GM12878 (cell line): Measurements from ENCODE around the gene MBOAT1. TPM values are rescaled to one million over a fixed set of nuclear protein-coding genes. Genes with fewer than 3 reads are reported as not detected.

Experiments used
- ATAC-seq: fragments of 200-7000 bp; cut with Tn5 transposase; 3 replicates; pipeline ENCODE4 v1.9.1; 2020; ENCODE audit warnings: mild to moderate bottlenecking, moderate library complexity
- BruUV-seq: library from RNA; stranded (reverse); fragments of 400-500 nt; replicated peaks from 2 replicates; lab custom pipeline; 2021; lab: Mats Ljungman, UMichigan
- CTCF ChIA-PET: fragments of 300-600 bp; sonication (Branson Sonifier 250); formaldehyde crosslinking; extraction: SDS; loops from one replicate; lab custom pipeline; 2021; ENCODE audit warnings: inconsistent platforms; lab: Yijun Ruan, JAX
- POLR2A ChIA-PET: fragments of 350-600 bp; formaldehyde crosslinking; extraction: SDS; loops from one replicate; lab custom pipeline; 2021; ENCODE audit warnings: inconsistent platforms; lab: Charles Lee
- RAD21 ChIA-PET: fragments of 300-600 bp; sonication (Branson Sonifier 250); formaldehyde crosslinking; loops from one replicate; lab custom pipeline; 2023; ENCODE audit warnings: antibody characterized with exemption; ENCODE audit not compliant: unreplicated experiment; lab: Charles Lee
- SMC1A ChIA-PET: fragments of 300-600 bp; sonication (Branson Sonifier 250); formaldehyde crosslinking; loops from one replicate; lab custom pipeline; 2023; ENCODE audit not compliant: unreplicated experiment, uncharacterized antibody; lab: Charles Lee
- DNase-seq: peaks from one replicate; pipeline ENCODE4 v3.0.0-alpha.2; 2011; ENCODE audit warnings: low read depth, low spot score
- FAIRE-seq: peaks from 3 replicates; lab custom pipeline; 2011; peaks lifted over from hg19 to GRCh38; lab: Jason Lieb, UNC
- H2AFZ ChIP-seq: 2 replicates; pipeline ENCODE4 v1.6.0; 2011; ENCODE audit warnings: low read depth, low read length, control low read depth; ENCODE audit not compliant: control insufficient read depth
- H3K27ac ChIP-seq: 2 replicates; pipeline ENCODE4 v1.5.1; 2011; ENCODE audit warnings: control low read depth; ENCODE audit not compliant: control insufficient read depth, insufficient read depth
- H3K27me3 ChIP-seq, 2 experiments: replicated peaks in 1 of 2; 2 replicates each; pipeline versions ENCODE4 v1.6.0 to v1.6.1; 2011; ENCODE audit warnings: low read length in 1 of 2; ENCODE audit not compliant: control insufficient read depth in 2 of 2, insufficient read depth in 2 of 2
- H3K36me3 ChIP-seq, 2 experiments: 2 replicates each; pipeline ENCODE4 v1.5.1; 2011; ENCODE audit warnings: low read length in 1 of 2; ENCODE audit not compliant: control insufficient read depth in 2 of 2, insufficient read depth in 2 of 2
- H3K4me1 ChIP-seq: 2 replicates; pipeline ENCODE4 v1.6.1; 2011; ENCODE audit warnings: mild to moderate bottlenecking, low read length, moderate library complexity, mixed read lengths; ENCODE audit not compliant: control insufficient read depth, insufficient read depth
- H3K4me2 ChIP-seq: 2 replicates; pipeline ENCODE4 v1.6.0; 2011; ENCODE audit warnings: control low read depth; ENCODE audit not compliant: control insufficient read depth, insufficient read depth
- H3K4me3 ChIP-seq: fragments of 200-600 bp; sonication (generic); 2 replicates; pipeline ENCODE4 v1.5.1; 2016
- H3K79me2 ChIP-seq: 2 replicates; pipeline ENCODE4 v1.6.0; 2011; ENCODE audit warnings: low read length; ENCODE audit not compliant: control insufficient read depth, insufficient read depth
- H3K9ac ChIP-seq: 2 replicates; pipeline ENCODE4 v1.8.0; 2011; ENCODE audit warnings: low read length, control low read depth, mixed read lengths; ENCODE audit not compliant: control insufficient read depth, insufficient read depth
- H3K9me3 ChIP-seq: replicated peaks from 3 replicates; pipeline ENCODE4 v1.5.1; 2011; ENCODE audit warnings: mild to moderate bottlenecking, low read length; ENCODE audit not compliant: control insufficient read depth, insufficient read depth
- H4K20me1 ChIP-seq: 2 replicates; pipeline ENCODE4 v1.6.0; 2011; ENCODE audit not compliant: control insufficient read depth, insufficient read depth
- CEBPB ChIP-seq, 2 experiments: fragments of 150-350 bp in 1 of 2; IDR thresholded peaks; 2 replicates each; pipeline ENCODE4 v1.6.1; 2012 to 2014; ENCODE audit warnings: low read depth in 2 of 2, low read length in 2 of 2, borderline replicate concordance in 1 of 2, inconsistent platforms in 1 of 2
- EZH2 ChIP-seq: IDR thresholded peaks from 2 replicates; pipeline ENCODE4 v1.6.1; 2012; ENCODE audit warnings: low read depth, mild to moderate bottlenecking, control low read depth, inconsistent platforms, low read length, borderline replicate concordance; ENCODE audit not compliant: control insufficient read depth
- FOXM1 ChIP-seq: IDR thresholded peaks from 2 replicates; pipeline ENCODE4 v1.6.1; 2012; ENCODE audit warnings: low read depth, mild to moderate bottlenecking, inconsistent platforms, low read length, moderate library complexity
- MEF2B ChIP-seq: fragments of 450-650 bp; IDR thresholded peaks from 2 replicates; pipeline ENCODE4 v1.6.1; 2018; ENCODE audit warnings: mild to moderate bottlenecking, moderate library complexity; ENCODE audit not compliant: partially characterized antibody, poor library complexity, severe bottlenecking
- MTA2 ChIP-seq: fragments of 450-650 bp; IDR thresholded peaks from 2 replicates; pipeline ENCODE4 v1.6.1; 2016; ENCODE audit warnings: low read depth, mild to moderate bottlenecking, moderate library complexity
- MTA3 ChIP-seq: IDR thresholded peaks from 2 replicates; pipeline ENCODE4 v1.6.1; 2012; ENCODE audit warnings: low read length, inconsistent platforms, borderline replicate concordance
- MXI1 ChIP-seq: fragments of 150-350 bp; IDR thresholded peaks from 2 replicates; pipeline ENCODE4 v1.6.1; 2011; ENCODE audit warnings: low read depth, mild to moderate bottlenecking, inconsistent platforms, low read length, improper control_type of control experiment
- NFXL1 ChIP-seq: fragments of 450-650 bp; IDR thresholded peaks from 2 replicates; pipeline ENCODE4 v1.6.1; 2017; ENCODE audit warnings: antibody characterized with exemption, mild to moderate bottlenecking, borderline replicate concordance
- SMARCA5 ChIP-seq: fragments of 450-650 bp; IDR thresholded peaks from 2 replicates; pipeline ENCODE4 v1.6.1; 2017; ENCODE audit warnings: mild to moderate bottlenecking
- SUZ12 ChIP-seq: fragments of 200-600 bp; sonication (generic); IDR thresholded peaks from one replicate; pipeline ENCODE4 v1.6.1; 2018; ENCODE audit warnings: antibody characterized with exemption, mild to moderate bottlenecking; ENCODE audit not compliant: unreplicated experiment
- TAF1 ChIP-seq: IDR thresholded peaks from 2 replicates; pipeline ENCODE4 v1.6.1; 2011; ENCODE audit warnings: mild to moderate bottlenecking, low read depth, low read length, borderline replicate concordance
- in situ Hi-C: fragments of 300-500 bp; cut with MboI; formaldehyde crosslinking; loops from 9 replicates; pipeline ENCODE4 v1.14.3; 2018; ENCODE audit warnings: mixed read lengths
- intact Hi-C: fragments of 100-400 bp; cut with micrococcal nuclease; formaldehyde crosslinking; loops from one replicate; pipeline ENCODE4 v1.14.2; 2022; ENCODE audit not compliant: unreplicated experiment
- polyA plus RNA-seq, 11 experiments: library from polyadenylated mRNA; depleted of rRNA in 4 of 11; unstranded in 6 of 11; stranded (reverse) in 5 of 11; fragments of >200 nt; fragmentation: Nextera tagmentation in 4 of 11; fragmentation: Illumina TruSeq in 1 of 11; extraction: Ambion mirVana in 4 of 11; extraction: Trizol in 1 of 11; gene quantifications; 1 replicate in 1 of 11; 2 replicates in 10 of 11; pipeline versions ENCODE4 v1.2.1 to v1.2.3, GENCODE V29; 2011 to 2016; ENCODE audit warnings: inconsistent platforms in 2 of 11, missing spikeins in 2 of 11, low read depth in 1 of 11
- total RNA-seq, 4 experiments: library from RNA; depleted of rRNA in 3 of 4; stranded (reverse); fragments of >200 nt in 3 of 4; fragmentation: Illumina TruSeq in 1 of 4; extraction: Trizol in 1 of 4; gene quantifications; 2 replicates each; pipeline versions ENCODE4 v1.2.1 to v1.2.3, GENCODE V29; 2013 to 2021
- TF ChIP-seq, protein P1 (sequence below): fragments of 450-650 bp; IDR thresholded peaks from 2 replicates; pipeline ENCODE4 v1.6.1; 2017; ENCODE audit warnings: low read depth, mild to moderate bottlenecking, moderate library complexity
- TF ChIP-seq, protein P2 (sequence below): fragments of 450-650 bp; IDR thresholded peaks from 2 replicates; pipeline ENCODE4 v1.6.1; 2017; ENCODE audit warnings: mild to moderate bottlenecking, moderate library complexity
- TF ChIP-seq, protein P3 (sequence below): IDR thresholded peaks from 2 replicates; pipeline ENCODE4 v1.6.1; 2011; ENCODE audit warnings: borderline replicate concordance, low read depth, mild to moderate bottlenecking, moderate library complexity, mixed read lengths, low read length; ENCODE audit not compliant: insufficient read depth; ENCODE audit errors: extremely low read length

Gene MBOAT1
- total and polyA plus RNA-seq, 10 of the 15 experiments (the other 5 are each of a cell fraction or from before 2014, with no cell fraction given), result 0.39 to 21.0 (median 11.6) TPM

DNA sequence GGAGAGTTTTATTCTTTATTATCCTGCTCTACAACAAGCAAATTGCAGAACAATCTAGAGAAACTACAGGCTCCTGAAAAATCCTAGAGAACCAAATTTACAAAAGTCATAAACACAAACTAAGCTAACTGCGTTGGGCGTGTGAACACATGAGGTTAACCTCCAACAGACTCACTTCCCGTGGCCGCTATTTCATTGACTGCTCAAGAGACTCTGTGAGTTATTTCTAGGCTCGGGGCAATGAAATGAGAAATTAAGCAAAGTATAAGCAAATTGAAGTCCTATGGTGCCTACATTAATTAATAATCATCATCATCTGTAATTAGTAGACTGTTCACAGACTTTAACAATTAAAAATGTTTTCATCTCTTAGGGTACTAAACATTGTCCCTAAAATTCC, 100.0 kb downstream of the MBOAT1 start (continued):
- TF ChIP-seq FOXM1 (no peak), TAF1 (no peak), SMARCA5 (no peak), CEBPB (IDR thresholded peaks at IDR 0.05; ENCODE audit: borderline replicate concordance in 1 of 2, low read depth in 2 of 2, low read length in 2 of 2) (no peak), MEF2B (no peak)
- TF ChIP-seq, protein P1, sequence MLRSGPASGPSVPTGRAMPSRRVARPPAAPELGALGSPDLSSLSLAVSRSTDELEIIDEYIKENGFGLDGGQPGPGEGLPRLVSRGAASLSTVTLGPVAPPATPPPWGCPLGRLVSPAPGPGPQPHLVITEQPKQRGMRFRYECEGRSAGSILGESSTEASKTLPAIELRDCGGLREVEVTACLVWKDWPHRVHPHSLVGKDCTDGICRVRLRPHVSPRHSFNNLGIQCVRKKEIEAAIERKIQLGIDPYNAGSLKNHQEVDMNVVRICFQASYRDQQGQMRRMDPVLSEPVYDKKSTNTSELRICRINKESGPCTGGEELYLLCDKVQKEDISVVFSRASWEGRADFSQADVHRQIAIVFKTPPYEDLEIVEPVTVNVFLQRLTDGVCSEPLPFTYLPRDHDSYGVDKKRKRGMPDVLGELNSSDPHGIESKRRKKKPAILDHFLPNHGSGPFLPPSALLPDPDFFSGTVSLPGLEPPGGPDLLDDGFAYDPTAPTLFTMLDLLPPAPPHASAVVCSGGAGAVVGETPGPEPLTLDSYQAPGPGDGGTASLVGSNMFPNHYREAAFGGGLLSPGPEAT, result no peak

DNA sequence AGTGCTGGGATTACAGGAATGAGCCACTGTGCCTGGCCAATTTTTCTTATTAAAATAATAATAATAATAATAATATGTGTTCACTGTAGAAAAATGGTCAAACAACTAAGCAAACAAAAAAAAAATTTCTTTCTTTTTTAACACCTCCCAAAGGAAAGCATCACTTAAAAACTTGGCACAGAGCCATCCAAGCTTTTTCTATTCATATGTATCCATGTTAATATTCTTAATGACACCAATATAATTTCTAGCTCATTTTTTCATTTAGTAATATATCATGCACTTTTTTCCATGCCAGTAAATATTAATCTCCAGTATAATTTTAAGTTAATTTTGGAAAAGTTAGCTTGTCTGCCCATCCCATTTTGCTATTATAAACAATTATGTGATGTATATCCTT, 101.8 kb downstream of the MBOAT1 start:
- no peaks in the 10 kb centered on the region for H3K9me3 ChIP-seq
- H3K27ac ChIP-seq, result no peak overlapping the region
- in situ Hi-C loops (no loop called here), intact Hi-C loops (no loop called here)
- ChIA-PET POLR2A (no interaction called here), SMC1A (interaction anchor here (0.7 to 2.5 kb wide), 4 partner anchors 8 to 35 kb away, joined by 3 to 17 read pairs (median 4); no protein-coding TSS in a partner anchor), CTCF (interaction anchor here (0.9 to 4.4 kb wide), 3 partner anchors 16 to 42 kb away, joined by 4 to 29 read pairs (median 5); no protein-coding TSS in a partner anchor), RAD21 (no interaction called here)
- BruUV-seq, result no TSS peak
- H3K4me2 ChIP-seq, result no peak overlapping the region
- no peaks in the 10 kb centered on the region for H4K20me1 ChIP-seq
- H3K9ac ChIP-seq, result no peak overlapping the region
- no peaks in the 10 kb centered on the region for H3K79me2 ChIP-seq
- no peak overlapping the region for H2AFZ ChIP-seq
- ATAC-seq (no peak), FAIRE-seq (no peak), DNase-seq (no peak)
- peaks cover 1 to 7% of the 10 kb centered on the region in 2 experiments; a peak in 3 of 4 replicates for H3K36me3 ChIP-seq
- H3K27me3 ChIP-seq, result no peaks in the 10 kb centered on the region
- H3K4me3 ChIP-seq, result no peak overlapping the region
- no peaks in the 10 kb centered on the region for H3K4me1 ChIP-seq
- TF ChIP-seq, protein P2, sequence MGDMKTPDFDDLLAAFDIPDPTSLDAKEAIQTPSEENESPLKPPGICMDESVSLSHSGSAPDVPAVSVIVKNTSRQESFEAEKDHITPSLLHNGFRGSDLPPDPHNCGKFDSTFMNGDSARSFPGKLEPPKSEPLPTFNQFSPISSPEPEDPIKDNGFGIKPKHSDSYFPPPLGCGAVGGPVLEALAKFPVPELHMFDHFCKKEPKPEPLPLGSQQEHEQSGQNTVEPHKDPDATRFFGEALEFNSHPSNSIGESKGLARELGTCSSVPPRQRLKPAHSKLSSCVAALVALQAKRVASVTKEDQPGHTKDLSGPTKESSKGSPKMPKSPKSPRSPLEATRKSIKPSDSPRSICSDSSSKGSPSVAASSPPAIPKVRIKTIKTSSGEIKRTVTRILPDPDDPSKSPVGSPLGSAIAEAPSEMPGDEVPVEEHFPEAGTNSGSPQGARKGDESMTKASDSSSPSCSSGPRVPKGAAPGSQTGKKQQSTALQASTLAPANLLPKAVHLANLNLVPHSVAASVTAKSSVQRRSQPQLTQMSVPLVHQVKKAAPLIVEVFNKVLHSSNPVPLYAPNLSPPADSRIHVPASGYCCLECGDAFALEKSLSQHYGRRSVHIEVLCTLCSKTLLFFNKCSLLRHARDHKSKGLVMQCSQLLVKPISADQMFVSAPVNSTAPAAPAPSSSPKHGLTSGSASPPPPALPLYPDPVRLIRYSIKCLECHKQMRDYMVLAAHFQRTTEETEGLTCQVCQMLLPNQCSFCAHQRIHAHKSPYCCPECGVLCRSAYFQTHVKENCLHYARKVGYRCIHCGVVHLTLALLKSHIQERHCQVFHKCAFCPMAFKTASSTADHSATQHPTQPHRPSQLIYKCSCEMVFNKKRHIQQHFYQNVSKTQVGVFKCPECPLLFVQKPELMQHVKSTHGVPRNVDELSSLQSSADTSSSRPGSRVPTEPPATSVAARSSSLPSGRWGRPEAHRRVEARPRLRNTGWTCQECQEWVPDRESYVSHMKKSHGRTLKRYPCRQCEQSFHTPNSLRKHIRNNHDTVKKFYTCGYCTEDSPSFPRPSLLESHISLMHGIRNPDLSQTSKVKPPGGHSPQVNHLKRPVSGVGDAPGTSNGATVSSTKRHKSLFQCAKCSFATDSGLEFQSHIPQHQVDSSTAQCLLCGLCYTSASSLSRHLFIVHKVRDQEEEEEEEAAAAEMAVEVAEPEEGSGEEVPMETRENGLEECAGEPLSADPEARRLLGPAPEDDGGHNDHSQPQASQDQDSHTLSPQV, result no peak
- no peak for TF ChIP-seq NFXL1
- no peak for TF ChIP-seq SUZ12
- TF ChIP-seq EZH2, result no peak
- TF ChIP-seq MEF2B, result no peak
- no peak for TF ChIP-seq MTA3
- TF ChIP-seq MXI1, result no peak
- no peak for TF ChIP-seq CEBPB (IDR thresholded peaks at IDR 0.05; ENCODE audit: borderline replicate concordance in 1 of 2, low read depth in 2 of 2, low read length in 2 of 2)
- TF ChIP-seq MTA2, result no peak
- TF ChIP-seq, protein P3, sequence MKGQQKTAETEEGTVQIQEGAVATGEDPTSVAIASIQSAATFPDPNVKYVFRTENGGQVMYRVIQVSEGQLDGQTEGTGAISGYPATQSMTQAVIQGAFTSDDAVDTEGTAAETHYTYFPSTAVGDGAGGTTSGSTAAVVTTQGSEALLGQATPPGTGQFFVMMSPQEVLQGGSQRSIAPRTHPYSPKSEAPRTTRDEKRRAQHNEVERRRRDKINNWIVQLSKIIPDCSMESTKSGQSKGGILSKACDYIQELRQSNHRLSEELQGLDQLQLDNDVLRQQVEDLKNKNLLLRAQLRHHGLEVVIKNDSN, result no peak
